HG02763 (cell line): ENCODE data around the gene VEPH1.

Experiments
- ATAC-seq: cut with Tn5 transposase; IDR thresholded peaks from one replicate; pipeline ENCODE4 v1.9.1; 2021; ENCODE audit warnings: mild to moderate bottlenecking, moderate library complexity; ENCODE audit not compliant: unreplicated experiment

The VEPH1 gene

DNA sequence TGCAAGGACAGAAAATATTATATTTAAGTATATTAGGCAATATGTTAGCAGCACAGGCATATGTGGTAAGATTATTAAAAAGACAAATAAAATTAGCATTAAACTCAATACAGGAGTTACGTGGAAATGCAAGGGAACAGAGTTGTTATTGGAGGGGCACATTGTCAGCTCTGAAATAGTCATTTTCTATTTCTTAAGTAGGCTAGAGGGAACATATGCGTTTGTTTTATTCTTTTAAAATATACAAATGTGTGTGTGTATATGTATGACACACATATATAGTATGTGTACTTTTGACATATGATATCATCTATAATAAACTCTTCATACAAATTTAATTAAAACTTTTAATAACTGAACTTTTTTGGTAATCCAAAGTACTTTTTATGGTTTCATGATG, 22.8 kb upstream of the VEPH1 start:
- no peak for ATAC-seq

DNA sequence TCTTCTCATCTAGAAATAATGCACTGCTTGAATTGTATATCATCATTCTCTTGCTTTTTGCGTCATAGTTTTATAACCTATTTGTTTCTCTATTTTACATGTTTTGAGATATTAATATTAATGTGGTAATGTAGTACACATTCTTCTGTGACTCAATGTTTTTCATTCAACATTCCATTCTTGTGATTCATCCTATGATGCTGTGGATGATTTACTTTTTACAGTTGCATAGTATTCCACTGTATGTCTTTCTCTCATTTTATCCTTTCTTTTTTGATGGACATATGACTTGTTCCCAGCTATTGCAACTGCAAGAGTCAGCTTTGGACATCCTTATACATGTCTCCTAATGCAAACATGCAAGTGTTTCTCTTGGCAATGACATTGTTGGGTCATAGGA, 20.6 kb upstream of the VEPH1 start:
- ATAC-seq, result no peak

DNA sequence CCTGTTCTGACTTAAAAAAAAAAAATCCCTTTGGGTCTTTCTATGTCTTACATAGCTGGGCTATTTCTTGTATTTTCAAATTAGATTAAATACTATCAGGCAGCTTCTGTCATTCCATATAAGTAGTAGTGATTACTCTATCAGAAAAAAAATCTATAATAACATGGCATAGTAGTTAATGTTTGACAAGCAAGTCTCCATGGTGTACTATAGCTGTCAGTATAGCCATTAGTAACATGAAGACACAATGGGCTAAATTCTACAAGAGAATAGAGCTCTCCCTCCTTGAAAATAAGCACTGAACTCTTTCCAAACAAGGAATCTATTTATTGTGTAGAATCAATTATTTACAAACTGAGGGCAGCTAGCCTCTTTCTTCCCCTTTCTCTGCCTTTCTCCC, 19.4 kb upstream of the VEPH1 start:
- no peak for ATAC-seq

DNA sequence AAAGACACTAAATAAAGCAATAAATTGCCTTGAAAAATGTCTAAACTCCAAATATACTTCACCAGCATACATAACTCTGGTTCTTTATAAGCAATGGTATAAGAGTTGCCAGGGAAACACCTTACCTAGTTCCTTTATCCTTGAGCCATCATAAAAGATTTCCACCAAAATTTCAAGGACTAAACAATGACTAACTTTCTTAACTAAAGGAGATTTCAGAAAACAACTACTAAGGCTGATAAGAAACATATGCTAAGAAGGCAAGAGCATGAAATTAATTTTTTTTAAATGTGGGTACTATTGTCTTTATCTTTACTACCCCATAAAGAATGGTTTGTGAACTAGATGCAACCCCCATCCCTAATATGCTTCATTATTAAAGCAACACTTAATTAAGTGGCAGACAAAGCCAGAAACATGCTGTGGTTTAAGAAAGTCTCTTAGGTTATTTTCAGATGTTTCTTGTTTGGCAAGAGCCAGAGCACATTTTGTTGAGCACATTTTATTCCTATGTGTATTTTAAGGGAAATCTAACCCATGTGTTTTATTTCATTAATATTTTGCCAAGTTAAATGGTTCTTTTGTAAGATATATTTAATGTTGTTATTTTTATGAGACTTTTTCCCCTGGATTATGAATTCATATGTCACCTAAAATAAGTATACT, 17.4 kb upstream of the VEPH1 start:
- no peak for ATAC-seq

DNA sequence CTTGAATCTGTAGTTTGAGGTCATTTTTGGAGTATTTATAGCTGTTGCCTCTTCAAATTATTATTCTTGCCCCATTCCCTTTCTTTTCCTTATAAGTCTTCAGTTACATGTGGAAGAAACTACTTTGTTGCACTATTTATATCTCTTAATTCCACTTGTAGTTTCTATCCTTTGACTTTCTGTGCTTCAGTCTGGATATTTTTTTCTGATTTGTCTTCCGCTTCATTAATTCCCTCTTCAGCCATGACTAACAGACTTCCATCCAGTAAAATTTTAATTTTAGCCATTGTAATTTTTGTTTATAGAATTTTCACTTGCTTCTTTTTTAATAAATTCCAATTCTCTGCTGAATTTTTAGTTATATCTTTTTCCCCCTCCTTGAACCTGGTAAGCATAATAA, 15.7 kb upstream of the VEPH1 start:
- no peak for ATAC-seq

DNA sequence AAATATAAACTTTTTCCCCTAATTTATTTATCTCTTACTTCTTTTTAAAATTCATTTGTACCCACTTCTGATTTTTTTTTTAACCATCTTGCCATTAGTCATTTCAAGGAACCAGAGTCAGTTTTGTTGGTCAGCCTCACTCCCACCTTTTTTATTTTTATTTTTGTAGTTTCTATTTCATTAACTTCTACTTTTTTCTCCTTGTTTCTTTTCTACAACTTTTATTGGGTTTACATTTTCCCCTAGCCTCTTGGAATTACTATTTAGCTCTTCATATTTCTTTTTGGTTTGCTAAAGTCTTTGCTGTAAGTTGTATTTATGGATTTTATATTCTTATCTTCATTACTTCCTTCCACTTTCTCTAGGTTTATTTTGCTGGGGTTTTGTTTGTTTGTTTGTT, 13.7 kb upstream of the VEPH1 start:
- no peak for ATAC-seq

DNA sequence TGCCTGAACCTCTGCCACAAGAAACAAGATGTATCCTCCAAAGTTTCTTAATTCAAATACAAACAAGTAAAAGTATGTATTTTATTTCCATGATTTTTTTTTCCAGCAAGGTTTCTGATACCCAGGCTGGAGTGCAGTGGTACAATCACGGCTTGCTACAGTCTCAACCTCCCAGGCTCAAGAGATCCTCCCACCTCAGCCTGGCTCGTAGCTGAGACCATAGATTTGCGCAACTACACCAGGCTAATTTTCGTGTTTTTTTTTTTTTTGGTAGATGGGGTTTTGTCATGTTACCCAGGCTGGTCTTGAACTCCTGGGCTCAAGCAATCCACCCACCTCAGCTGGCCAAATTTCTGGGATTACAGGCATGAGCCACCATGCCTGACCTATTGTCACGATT, 12.2 kb upstream of the VEPH1 start:
- no peak for ATAC-seq

DNA sequence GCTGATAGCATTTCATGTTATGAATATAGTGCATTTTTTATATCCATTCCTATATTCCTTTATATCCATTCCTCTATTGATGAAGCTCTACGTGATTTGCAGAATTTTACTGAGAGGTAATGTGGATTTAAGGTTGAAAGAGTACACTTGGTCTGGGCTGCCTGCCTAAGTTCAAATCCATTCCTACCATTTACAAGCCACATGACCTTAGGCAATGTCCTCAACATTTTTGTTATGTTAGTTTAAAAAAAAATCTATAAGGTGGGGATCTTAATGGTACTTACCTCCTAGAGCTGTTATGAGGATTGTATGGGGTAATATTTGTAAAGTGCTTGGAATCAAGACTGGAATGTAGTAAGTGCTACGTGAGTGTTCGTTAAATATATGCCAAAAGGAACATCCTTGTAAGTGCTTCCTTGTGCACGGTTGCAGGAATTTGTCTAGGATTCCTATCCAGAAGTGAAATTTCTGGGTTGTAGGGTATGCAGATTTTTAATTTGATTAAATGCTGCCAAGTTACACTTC, 11.2 kb upstream of the VEPH1 start:
- ATAC-seq, result no peak

DNA sequence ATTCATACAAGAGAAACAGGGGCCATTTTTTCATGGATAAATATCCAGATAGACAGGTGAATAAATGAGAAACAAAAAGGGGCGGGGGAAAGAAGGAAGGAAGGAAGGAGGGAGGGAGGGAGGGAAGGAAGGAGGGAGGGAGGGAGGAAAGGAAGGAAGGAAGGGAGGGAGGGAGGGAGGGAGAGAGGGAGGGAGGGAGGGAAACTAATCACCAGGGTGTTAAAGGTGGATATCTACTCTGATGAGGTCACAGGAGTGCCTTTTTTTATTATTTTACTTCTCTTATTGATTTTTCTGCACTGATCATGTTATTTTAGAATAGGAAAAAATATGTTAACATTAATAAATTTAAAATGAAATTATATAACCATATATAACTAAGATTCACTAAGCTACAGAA, 10.4 kb upstream of the VEPH1 start:
- no peak for ATAC-seq

DNA sequence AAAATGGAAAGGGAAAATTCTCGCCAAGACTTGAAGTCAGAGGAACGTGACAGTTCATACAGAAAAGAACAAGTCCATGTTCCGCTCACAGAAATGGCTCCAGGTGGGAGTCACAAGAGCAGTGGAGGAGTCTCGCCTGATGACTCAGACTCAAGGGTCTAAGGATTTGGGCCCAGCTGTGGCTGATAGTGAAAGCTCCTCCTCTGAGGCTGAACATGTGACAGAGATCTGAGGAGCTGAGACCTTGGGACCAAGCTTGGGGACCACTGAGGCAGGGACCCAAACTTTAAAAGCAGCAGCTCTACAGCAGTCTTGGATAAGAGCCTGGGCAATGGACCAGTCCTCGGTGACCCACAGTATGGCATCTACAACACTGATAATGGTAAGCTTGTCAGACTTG, 9.3 kb upstream of the VEPH1 start:
- no peak for ATAC-seq

DNA sequence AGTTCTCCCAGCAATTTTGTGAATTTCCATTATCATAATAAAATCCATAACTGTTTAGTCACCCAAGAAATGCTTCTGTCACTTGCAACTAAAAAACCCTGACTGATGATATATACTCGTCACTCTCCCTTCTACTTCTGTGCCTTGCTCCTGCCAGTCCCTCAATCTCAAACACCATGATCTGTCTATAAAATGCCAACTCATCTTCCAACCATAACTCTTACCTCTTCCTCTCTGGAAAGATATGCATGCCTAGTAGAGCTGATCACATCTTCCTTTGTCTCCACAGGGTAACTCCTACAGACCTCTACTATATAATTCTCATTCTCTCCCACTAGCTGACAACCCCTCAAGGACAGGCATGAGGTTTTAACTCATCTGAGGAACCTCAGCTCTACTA, 5.2 kb upstream of the VEPH1 start:
- ATAC-seq, result no peak

DNA sequence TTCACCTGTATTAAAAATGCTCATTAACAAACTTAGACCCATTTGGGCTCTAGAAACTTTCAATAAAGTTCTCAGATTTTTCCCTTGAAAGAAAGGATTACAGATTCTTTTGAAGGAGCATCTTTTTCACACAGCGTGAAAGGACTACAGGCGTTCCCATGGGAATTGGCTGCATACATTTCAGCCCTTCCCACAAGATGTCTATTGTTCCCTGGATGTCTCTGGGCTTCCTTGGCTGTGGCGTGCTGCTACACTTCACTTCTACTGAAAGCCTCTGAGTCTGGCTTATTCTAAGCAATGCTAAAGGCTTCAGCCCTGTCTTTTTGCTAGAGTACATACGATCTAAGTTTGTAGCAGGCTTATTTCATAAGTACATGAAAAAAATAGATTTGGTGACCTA, 1.4 kb downstream of the VEPH1 start:
- ATAC-seq, result no peak

DNA sequence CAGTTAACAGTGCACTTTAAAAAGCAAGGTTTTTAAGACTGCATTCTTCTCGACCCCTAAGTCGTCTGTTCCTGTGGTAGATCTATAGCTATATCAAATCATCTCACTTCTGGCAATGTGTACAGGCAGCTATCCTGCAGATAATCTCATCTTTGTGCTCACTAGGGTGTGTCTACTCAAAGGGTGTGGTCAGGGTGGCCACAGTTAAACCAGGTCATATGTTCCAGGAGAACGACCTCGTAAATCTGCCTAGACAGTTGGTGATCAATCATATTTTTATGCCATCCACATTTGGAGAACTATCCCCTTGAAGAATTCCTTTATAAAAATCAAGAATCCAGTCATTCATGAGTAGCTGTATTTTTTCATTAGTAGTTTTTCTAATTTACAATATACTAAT, 3.0 kb downstream of the VEPH1 start:
- ATAC-seq, result no peak

DNA sequence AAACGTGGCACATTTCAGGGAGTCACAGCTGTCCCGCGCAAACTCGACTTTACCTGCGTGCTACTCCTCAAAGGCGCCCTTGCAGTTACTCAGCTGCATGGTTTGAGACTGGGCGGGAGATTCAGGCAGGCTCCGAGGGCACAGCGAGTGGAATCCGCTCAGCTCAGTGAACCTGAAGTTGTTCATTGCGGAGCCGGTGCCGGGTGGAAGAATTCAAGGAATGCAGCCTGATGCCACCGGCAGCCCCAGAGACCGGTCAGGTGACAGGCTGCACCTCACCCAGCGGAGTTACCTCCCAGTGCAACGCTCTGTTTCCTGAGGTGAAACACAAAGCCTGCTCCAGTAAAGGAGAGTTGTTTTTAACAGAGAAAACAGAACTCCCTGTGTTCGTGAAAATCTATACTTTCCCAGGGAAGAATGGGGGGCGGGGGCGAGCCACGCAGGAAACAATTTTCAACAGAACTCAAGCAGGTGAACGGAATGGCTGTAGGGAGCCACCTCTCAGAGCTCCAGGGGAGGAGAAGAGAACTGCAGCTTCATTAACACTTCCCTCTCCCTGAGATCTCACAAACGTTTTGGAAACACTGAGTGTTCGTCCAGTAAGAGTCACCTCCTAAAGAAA, 3.8 kb downstream of the VEPH1 start:
- no peak for ATAC-seq

DNA sequence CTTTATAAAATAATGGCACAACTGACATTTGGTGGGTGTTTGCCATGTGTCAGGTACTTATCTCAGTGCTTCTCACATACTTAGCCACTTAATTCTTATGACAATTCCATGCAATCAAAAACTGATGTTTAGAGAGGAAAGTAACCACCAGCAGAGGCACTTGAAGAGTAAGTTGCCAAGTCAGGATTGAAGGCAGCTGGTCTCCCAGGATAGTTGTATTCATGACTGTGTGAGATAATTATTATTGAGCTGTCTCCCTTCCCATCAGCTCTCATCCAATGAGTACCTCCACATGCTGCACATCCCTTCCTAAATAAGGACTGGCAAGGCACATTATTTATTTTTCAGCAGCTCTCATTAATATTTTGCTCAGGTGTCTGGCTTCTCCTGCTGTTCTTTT, 4.8 kb downstream of the VEPH1 start:
- no peak for ATAC-seq

DNA sequence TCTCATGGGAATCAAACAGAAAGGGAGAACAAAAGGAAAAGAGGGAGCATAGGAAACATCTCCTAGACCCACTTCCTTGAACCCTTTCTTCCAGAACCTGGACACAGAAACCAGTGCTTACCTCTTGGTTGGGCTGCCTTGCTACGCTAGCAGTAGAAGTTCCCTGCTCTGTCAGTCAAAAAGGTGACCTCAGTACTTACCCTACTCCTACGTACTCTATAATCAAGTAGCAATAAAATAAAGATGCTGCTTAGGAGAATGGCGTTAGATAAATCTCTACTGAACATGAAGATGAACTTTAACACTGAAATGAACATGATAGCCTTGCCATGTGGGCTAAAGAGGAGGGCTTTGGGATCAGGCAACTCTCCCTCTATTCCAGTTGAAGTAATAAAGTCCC, 7.4 kb downstream of the VEPH1 start:
- no peak for ATAC-seq

DNA sequence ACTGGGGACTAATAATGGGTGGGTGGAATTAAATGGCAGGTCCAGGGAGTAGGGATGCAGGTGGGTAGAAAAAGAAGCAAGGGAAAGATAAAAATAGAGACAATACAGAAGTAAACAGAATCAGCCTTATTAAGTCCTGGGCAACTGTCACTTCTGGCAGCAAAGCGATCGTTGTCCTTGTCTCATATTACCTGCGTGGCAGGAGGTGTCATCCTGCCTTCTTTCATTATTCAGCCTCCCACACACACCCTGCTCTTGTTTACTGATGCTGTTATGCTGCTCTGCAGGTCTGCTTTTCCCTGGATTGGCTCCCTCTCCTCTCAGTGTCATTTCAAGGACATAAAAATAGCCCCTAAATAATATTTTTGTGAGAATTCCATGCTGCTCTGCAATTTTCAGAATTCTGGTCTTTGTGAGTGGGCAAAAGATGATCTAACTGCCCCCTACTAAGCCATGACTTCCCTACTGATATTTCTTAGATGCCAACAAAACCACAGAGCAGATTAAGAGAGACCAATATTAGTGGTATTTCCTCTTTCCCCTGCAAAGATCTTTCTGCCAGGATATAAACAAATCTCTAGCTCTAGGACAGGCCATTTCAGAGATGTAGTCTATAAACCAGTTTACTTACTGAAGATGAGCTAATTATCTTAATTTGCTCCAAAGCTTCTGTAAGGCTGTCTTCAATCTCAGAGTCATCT, 8.5 kb downstream of the VEPH1 start:
- ATAC-seq, result no peak

DNA sequence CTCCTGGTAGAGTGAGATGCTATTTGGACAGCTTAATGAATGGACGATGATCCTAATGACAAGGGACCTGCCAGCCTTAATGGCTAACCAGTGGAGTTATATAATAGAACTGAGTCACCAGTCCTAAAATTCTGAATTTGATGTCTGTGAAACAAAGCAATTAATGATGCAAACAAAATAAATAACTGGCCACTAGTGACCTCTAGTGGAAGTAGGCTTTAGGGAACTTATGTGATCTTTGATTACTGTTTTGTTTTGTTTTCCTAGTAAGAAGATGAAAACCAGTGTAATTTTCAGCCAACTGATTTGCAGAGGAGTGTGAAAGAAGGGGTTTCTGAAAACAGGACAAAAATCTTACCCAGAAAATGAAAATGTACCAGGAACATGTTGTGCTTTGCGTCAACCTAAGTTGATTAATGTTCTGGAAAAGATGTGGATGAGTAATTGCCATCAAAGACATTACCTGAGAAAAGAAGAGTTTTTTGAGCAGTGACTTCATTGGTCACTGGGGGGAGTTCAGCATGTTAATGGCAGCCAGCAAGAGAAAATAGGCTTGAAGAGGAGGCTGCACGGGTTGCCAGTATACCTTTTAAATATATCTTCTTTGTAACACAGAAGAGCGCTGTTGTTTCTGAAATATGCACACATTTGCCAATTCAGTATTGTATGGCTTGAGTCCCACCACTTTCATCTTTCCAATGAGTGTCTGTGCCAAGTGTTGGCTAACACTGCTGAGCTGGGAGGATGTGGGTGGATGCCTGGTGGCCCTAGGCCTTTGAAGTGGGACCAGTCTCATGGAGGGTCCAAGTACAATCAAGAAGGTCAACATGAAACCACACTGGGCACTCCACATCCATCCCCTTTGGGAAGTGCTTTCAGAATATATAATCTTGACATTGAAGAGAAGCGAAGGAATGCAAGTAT, 9.3 kb downstream of the VEPH1 start:
- ATAC-seq, result no peak

DNA sequence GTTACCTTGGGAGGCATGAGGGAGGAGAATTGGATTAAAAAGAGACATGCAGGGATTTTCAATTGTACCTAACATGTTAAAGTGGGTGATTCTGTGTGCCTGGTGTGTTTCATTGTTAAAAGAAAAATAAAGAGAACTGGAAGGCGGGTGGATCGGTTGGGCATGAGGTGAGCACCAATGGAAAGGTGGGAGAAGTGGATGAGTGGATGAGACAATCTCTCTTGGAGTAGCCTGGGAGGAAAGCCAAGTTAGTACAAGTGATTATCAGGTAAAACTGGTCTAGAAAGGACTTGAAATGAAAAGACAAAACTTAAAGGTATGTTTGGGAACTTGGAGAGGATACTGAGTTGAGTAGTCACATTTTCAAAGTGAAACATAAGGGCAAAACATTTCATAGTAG, 12.1 kb downstream of the VEPH1 start:
- ATAC-seq, result no peak

DNA sequence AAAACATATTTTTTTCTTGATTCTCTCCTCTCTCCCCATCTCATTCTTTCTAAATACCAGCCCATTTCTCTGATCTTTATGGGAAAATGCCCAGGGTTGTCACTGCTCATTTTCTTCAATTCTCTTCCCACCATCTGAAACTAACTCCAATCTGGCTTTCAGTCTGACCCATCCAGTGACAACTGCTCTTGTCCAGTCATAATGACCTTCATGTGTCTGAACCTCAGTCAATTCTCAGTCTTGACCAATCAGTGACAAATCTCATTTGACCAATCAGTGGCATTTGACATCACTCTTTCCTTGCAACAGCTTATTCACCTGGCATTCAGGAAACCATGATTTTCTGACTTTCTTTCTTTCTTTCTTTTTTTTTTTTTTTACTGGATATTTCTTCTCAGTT, 15.1 kb downstream of the VEPH1 start:
- ATAC-seq, result no peak

DNA sequence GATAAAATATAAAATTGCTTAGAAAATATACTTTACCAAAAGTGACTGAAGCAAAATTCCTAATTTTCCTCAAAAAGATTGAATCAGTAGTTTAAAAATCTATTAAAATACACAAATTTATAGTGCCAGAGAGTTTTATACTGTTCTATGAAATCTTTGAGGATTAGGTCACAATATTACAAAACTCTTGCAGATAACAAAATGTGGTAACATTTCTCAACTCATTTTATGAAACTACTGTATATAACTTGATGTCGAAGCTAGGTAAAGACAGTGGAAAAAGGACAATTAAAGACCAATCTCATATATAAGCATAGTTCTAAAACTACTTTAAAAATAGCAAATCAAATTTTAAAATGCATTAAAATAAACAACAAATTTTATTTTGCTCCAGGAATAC, 15.9 kb downstream of the VEPH1 start:
- ATAC-seq, result no peak
